H1 (cell line): ENCODE measurements around the gene CTDSP1. TPM values are rescaled to one million over a fixed set of nuclear protein-coding genes. Genes with fewer than 3 reads are reported as not detected.

Experiments used
- BCL11A ChIP-seq, 2 experiments: IDR thresholded peaks; one replicate each; pipeline ENCODE4 v1.6.1; 2011; ENCODE audit warnings: low read depth in 2 of 2, low read length in 2 of 2, mild to moderate bottlenecking in 2 of 2
- TAF7 ChIP-seq: optimal IDR thresholded peaks from 2 replicates; pipeline ENCODE3; 2011; ENCODE audit warnings: low read depth, mild to moderate bottlenecking, inconsistent platforms, low read length, moderate library complexity, borderline replicate concordance
- polyA plus RNA-seq, 7 experiments: library from polyadenylated mRNA; depleted of rRNA in 3 of 7; stranded (reverse) in 5 of 7; unstranded in 2 of 7; fragments of >200 nt in 5 of 7; fragments of 200-250 nt in 2 of 7; gene quantifications; 1 replicate in 5 of 7; 2 replicates in 1 of 7; 4 replicates in 1 of 7; pipeline versions ENCODE4 v1.2.1 to v1.2.3, GENCODE V29; 2011 to 2013; ENCODE audit warnings: missing spikeins in 2 of 7, mixed read lengths in 2 of 7
- total RNA-seq: library from RNA; stranded (reverse); fragmentation: NEBNext Ultra II Directional; extraction: Animal tissue kit (Norgen Biotek cat#: 25700); gene quantifications from 2 replicates; pipeline ENCODE4 v1.2.1, GENCODE V29; 2021

The CTDSP1 gene
- total and polyA plus RNA-seq, 2 of the 8 experiments (the other 6 are each of a cell fraction or from before 2014, with no cell fraction given): 20.3 to 35.2 TPM

- TF ChIP-seq BCL11A (IDR thresholded peaks at IDR 0.05; ENCODE audit: low read depth in 2 of 2, low read length in 2 of 2) (no peak), TAF7 (no peak)
These were observed 38.9 kb downstream of the CTDSP1 start (continued) for GRCh38 chr2:218438596-218438995.
